ENCODE data around the gene TEPSIN. TPM values are rescaled to one million over a fixed set of nuclear protein-coding genes. Genes with fewer than 3 reads are reported as not detected.
A peak's percentile ranks its signal among the peaks of the same experiment; 100 is the strongest.

The TEPSIN gene
- total RNA-seq, 1 donor from 2014 or later, result 50.1 TPM

DNA sequence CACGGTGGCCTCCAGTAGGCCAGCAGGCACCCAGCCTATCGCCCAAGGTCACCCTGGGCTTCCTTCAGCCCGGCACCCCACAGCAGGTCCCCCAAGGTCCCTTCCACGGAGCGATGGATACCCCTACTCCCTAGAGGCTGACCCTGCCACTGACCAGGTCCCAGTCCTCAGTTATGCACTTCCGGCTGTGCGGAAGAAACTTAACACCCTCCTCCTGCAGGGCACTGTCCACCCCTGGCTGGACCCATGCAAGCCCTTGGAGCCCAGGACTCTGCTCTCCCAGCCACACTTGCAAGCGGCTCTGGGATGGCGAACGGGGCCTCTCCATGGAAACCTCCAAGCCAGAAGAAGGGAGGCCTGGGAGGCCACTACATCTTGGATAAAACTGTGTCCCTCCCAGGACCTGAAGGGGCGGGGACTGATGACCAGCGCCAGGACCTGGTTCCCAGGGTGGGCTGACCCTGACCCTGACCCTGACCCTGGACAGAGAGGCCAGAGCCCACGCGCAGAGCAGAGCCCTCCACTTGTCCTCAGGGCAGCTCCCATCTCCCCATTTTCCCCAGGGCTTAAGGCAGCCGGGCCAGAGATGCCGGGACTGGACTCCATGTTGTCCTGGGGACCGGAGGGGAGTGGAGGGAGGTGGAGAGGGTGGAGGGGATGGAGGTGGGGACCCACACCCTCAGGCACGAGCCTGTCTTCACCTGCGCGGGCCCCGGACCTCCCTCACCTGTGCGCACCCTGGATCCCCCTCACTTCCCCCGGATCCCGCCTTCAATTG lies 16.8 kb downstream of the TEPSIN start:
- Mint-ChIP-seq H3K4me1 (ENCODE audit: unreplicated experiment) (peaks cover 12% of the 10 kb centered on the region), H3K27me3 (peaks cover 3% of the 10 kb centered on the region), H3K4me3 (peak overlapping the region; percentile 85), H3K27ac (no peak overlapping the region), H3K9me3 (no peaks in the 10 kb centered on the region), H3K36me3 (peaks cover 7% of the 10 kb centered on the region)
- no peak for DNase-seq (ENCODE audit: extremely low spot score, unreplicated experiment)
- TF ChIP-seq, protein P1, sequence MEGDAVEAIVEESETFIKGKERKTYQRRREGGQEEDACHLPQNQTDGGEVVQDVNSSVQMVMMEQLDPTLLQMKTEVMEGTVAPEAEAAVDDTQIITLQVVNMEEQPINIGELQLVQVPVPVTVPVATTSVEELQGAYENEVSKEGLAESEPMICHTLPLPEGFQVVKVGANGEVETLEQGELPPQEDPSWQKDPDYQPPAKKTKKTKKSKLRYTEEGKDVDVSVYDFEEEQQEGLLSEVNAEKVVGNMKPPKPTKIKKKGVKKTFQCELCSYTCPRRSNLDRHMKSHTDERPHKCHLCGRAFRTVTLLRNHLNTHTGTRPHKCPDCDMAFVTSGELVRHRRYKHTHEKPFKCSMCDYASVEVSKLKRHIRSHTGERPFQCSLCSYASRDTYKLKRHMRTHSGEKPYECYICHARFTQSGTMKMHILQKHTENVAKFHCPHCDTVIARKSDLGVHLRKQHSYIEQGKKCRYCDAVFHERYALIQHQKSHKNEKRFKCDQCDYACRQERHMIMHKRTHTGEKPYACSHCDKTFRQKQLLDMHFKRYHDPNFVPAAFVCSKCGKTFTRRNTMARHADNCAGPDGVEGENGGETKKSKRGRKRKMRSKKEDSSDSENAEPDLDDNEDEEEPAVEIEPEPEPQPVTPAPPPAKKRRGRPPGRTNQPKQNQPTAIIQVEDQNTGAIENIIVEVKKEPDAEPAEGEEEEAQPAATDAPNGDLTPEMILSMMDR (conservative IDR thresholded peaks at IDR 0.05), result no peak

DNA sequence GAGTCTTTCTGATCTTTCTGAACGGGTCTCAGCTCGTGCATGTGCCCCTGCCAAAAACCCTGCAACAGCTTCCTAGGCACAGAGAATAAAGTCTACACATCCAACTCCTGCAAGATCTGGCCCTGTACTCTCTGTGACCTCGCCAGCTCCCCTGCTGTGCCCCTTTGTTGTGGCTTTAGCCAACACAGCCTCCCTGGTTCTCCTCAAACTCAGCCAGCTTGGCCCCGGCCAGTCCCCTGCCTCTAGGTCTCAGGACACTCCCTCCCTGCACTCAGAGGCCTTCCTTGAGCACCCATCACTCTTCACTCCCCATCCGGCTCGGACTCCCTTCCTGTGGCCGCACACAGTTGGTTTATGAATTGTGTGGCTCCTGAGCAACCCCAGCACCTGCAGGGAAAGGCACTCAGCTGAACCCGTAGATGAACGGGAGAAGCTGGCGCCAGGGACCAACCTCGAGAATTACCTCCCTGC lies 17.4 kb downstream of the TEPSIN start:
- H3K9me3 Mint-ChIP-seq, result no peaks in the 10 kb centered on the region
- H3K36me3 Mint-ChIP-seq, result peaks cover 8% of the 10 kb centered on the region
- H3K4me3 Mint-ChIP-seq, result peak overlapping the region; percentile 85
- no peak for DNase-seq (ENCODE audit: extremely low spot score, unreplicated experiment)
- TF ChIP-seq, protein P1 (conservative IDR thresholded peaks at IDR 0.05), result no peak
- H3K27ac Mint-ChIP-seq, result no peak overlapping the region
- H3K27me3 Mint-ChIP-seq, result peaks cover 3% of the 10 kb centered on the region
- H3K4me1 Mint-ChIP-seq (ENCODE audit: unreplicated experiment), result peaks cover 12% of the 10 kb centered on the region

DNA sequence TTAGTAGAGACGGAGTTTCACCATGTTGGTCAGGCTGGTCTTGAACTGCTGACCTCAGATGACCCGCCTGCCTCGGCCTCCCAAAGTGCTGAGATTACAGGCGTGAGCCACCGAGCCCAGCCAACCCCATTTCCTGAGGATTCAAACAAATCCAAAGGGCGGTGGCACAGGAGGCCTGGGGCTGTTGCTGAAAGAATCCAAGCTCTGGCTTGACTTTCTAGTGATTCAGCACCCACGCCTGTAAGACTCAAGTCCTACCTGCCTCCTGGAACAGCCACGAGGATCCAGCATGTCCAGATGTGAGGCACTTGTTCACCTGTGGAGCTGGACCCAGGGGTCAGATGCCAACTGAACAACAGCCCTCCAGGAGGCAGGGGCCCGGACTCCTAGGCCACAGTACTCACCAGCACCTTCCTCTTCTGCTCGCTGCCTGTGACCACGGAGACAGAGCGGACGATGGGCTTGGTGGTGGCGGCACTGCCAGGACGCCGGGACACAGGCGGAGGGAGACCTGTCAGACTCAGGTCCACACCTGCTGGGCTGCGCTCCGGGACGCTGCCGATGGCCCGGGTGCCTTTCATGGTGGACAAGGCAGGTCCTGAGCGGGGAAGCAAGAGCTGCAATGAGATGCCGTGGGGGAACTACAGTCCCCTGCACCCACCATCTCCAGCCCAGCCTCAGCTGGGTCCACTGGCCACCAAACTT lies 19.2 kb downstream of the TEPSIN start:
- Mint-ChIP-seq H3K27me3 (peaks cover 3% of the 10 kb centered on the region), H3K27ac (no peak overlapping the region), H3K36me3 (peaks cover 8% of the 10 kb centered on the region), H3K4me1 (ENCODE audit: unreplicated experiment) (peaks cover 12% of the 10 kb centered on the region), H3K4me3 (no peak overlapping the region), H3K9me3 (no peaks in the 10 kb centered on the region)
- DNase-seq (ENCODE audit: extremely low spot score, unreplicated experiment), result no peak
- TF ChIP-seq, protein P1 (conservative IDR thresholded peaks at IDR 0.05), result no peak

DNA sequence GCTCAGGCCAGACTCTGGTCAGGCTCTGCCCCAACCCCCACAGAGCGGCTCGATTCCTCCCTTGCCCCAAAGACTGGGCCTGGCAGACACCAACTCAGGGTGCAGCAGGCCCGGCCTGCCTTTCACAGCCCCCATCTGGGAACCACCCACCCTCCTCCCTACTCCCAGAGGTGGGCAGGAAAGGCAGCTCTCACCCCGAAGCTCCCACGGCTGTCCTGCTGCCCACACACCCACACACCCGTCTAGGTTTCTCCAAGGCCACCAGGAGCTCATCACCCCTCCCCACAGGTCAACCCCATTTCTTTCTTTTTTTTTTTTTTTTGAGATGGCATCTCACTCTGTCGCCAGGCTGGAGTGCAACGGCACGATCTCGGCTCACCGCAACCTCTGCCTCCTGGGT lies 19.9 kb downstream of the TEPSIN start:
- Mint-ChIP-seq H3K36me3 (peaks cover 8% of the 10 kb centered on the region), H3K9me3 (no peaks in the 10 kb centered on the region), H3K27ac (no peak overlapping the region), H3K4me3 (no peak overlapping the region), H3K27me3 (peaks cover 3% of the 10 kb centered on the region), H3K4me1 (ENCODE audit: unreplicated experiment) (peaks cover 12% of the 10 kb centered on the region)
- TF ChIP-seq, protein P1 (conservative IDR thresholded peaks at IDR 0.05), result no peak
- DNase-seq (ENCODE audit: extremely low spot score, unreplicated experiment), result no peak

DNA sequence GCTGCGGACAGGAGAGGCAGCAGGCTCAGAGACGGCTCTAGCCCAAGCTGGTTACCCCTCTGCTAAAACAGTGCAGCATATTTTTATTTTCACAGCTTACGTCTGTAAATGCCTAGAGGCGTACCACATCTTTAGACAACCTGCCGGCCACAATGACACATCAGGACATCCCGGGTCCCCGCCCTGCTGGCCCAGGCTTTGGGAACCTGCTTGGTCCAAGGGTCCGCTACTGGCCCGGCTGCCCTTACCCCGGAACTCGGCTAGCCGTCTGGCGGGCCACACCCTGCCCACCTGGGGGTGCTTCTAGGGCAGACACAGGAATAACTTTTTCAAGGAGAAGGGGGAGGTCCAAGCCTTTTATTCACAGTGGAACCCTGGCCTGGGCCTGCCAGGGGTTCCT lies 20.4 kb downstream of the TEPSIN start:
- TF ChIP-seq, protein P1 (conservative IDR thresholded peaks at IDR 0.05), result no peak
- H3K27me3 Mint-ChIP-seq, result no peaks in the 10 kb centered on the region
- H3K27ac Mint-ChIP-seq, result no peak overlapping the region
- no peak for DNase-seq (ENCODE audit: extremely low spot score, unreplicated experiment)
- peaks cover 7% of the 10 kb centered on the region for H3K4me1 Mint-ChIP-seq (ENCODE audit: unreplicated experiment)
- H3K4me3 Mint-ChIP-seq, result no peak overlapping the region
- H3K9me3 Mint-ChIP-seq, result no peaks in the 10 kb centered on the region
- peaks cover 8% of the 10 kb centered on the region for H3K36me3 Mint-ChIP-seq
